HepG2 (cell line): ENCODE measurements around the gene KIFC1.

Source experiments
- EED ChIP-seq: sonication (generic); formaldehyde crosslinking; IDR thresholded peaks from 2 replicates; pipeline ENCODE4 v1.5.0; 2020; ENCODE audit warnings: mild to moderate bottlenecking, missing genetic modification reagents
- POLR2AphosphoS5 ChIP-seq: IDR thresholded peaks from 2 replicates; pipeline ENCODE4 v1.6.1; 2012; ENCODE audit warnings: low read depth, low read length
- RFXAP ChIP-seq: sonication (generic); formaldehyde crosslinking; IDR thresholded peaks from 2 replicates; pipeline ENCODE4 v1.4.0; 2020; ENCODE audit warnings: missing genetic modification reagents, borderline replicate concordance
- TCF7L2 ChIP-seq: IDR thresholded peaks from 2 replicates; pipeline ENCODE4 v1.6.1; 2011; ENCODE audit warnings: mild to moderate bottlenecking, low read depth, low read length, moderate library complexity
- TEAD2 ChIP-seq: sonication (generic); formaldehyde crosslinking; IDR thresholded peaks from 2 replicates; pipeline ENCODE4 v1.9.0; 2021; ENCODE audit warnings: missing genetic modification reagents
- ZNF589 ChIP-seq: sonication (generic); formaldehyde crosslinking; conservative IDR thresholded peaks from 2 replicates; pipeline ENCODE4 v1.8.0; 2022; ENCODE audit warnings: mild to moderate bottlenecking, moderate library complexity, missing genetic modification reagents
- ZSCAN25 ChIP-seq: sonication (generic); formaldehyde crosslinking; IDR thresholded peaks from 2 replicates; pipeline ENCODE4 v1.8.0; 2022; ENCODE audit warnings: mild to moderate bottlenecking, missing genetic modification reagents

GRCh38 chr6:33446356-33446755 is 54.7 kb downstream of the KIFC1 start:
- no peak for TF ChIP-seq TCF7L2
- no peak for TF ChIP-seq EED (CRISPR knock-in tag)
- no peak for TF ChIP-seq ZSCAN25 (CRISPR knock-in tag)
- TF ChIP-seq POLR2AphosphoS5: no peak
- TF ChIP-seq ZNF589 (CRISPR knock-in tag): no peak
- TF ChIP-seq TEAD2 (CRISPR knock-in tag): no peak
- TF ChIP-seq RFXAP: no peak
